ENCODE data around the gene ADAM10.

ADAM10 gene

GRCh38 chr15:58665672-58666071 is 83.8 kb downstream of the ADAM10 start:
- no peak for DNase-seq (ENCODE audit: low read depth)

GRCh38 chr15:58650102-58650501 is 99.4 kb downstream of the ADAM10 start:
- Histone ChIP-seq H3K9me3 (ENCODE audit: control insufficient read depth, low read length) (no peaks in the 10 kb centered on the region), H3K4me1 (ENCODE audit: control insufficient read depth, insufficient read depth, low read length) (no peaks in the 10 kb centered on the region), H3K9ac (ENCODE audit: low read length) (no peak overlapping the region), H3K36me3 (ENCODE audit: control insufficient read depth, insufficient read depth, low read length, severe bottlenecking) (peaks cover 23% of the 10 kb centered on the region), H3K4me3 (ENCODE audit: low read length) (no peak overlapping the region), H3K27me3 (replicated peaks; ENCODE audit: control insufficient read depth, insufficient read depth, low read length) (no peaks in the 10 kb centered on the region)
- no peak for DNase-seq (ENCODE audit: low read depth)

More at GRCh38 chr15:58665672-58666071, 83.8 kb downstream of the ADAM10 start:
- H3K9me3 ChIP-seq (ENCODE audit: control insufficient read depth, low read length): no peaks in the 10 kb centered on the region
- peaks cover 9% of the 10 kb centered on the region for H3K4me1 ChIP-seq (ENCODE audit: control insufficient read depth, insufficient read depth, low read length)
- H3K27me3 ChIP-seq (replicated peaks; ENCODE audit: control insufficient read depth, insufficient read depth, low read length): no peaks in the 10 kb centered on the region
- no peak overlapping the region for H3K9ac ChIP-seq (ENCODE audit: low read length)
- H3K4me3 ChIP-seq (ENCODE audit: low read length): no peak overlapping the region
- peaks cover 44% of the 10 kb centered on the region for H3K36me3 ChIP-seq (ENCODE audit: control insufficient read depth, insufficient read depth, low read length, severe bottlenecking)

- Histone ChIP-seq H3K4me1 (ENCODE audit: control insufficient read depth, insufficient read depth, low read length) (no peaks in the 10 kb centered on the region), H3K27me3 (replicated peaks; ENCODE audit: control insufficient read depth, insufficient read depth, low read length) (no peaks in the 10 kb centered on the region), H3K9me3 (ENCODE audit: control insufficient read depth, low read length) (no peaks in the 10 kb centered on the region), H3K9ac (ENCODE audit: low read length) (no peak overlapping the region), H3K36me3 (ENCODE audit: control insufficient read depth, insufficient read depth, low read length, severe bottlenecking) (peaks cover 19% of the 10 kb centered on the region), H3K4me3 (ENCODE audit: low read length) (no peak overlapping the region)
- no peak for DNase-seq (ENCODE audit: low read depth)
These were observed 100.3 kb downstream of the ADAM10 start for GRCh38 chr15:58649175-58649574.

GRCh38 chr15:58643996-58644395 is 105.5 kb downstream of the ADAM10 start:
- no peaks in the 10 kb centered on the region for H3K27me3 ChIP-seq (replicated peaks; ENCODE audit: control insufficient read depth, insufficient read depth, low read length)
- no peak for DNase-seq (ENCODE audit: low read depth)
- peaks cover 57% of the 10 kb centered on the region for H3K36me3 ChIP-seq (ENCODE audit: control insufficient read depth, insufficient read depth, low read length, severe bottlenecking)
- H3K4me1 ChIP-seq (ENCODE audit: control insufficient read depth, insufficient read depth, low read length): no peaks in the 10 kb centered on the region
- no peak overlapping the region for H3K4me3 ChIP-seq (ENCODE audit: low read length)
- no peaks in the 10 kb centered on the region for H3K9me3 ChIP-seq (ENCODE audit: control insufficient read depth, low read length)
- no peak overlapping the region for H3K9ac ChIP-seq (ENCODE audit: low read length)

GRCh38 chr15:58641660-58642059 is 107.8 kb downstream of the ADAM10 start:
- Histone ChIP-seq H3K4me3 (ENCODE audit: low read length) (no peak overlapping the region), H3K9ac (ENCODE audit: low read length) (peak overlapping the region; percentile 6), H3K36me3 (ENCODE audit: control insufficient read depth, insufficient read depth, low read length, severe bottlenecking) (peaks cover 75% of the 10 kb centered on the region), H3K9me3 (ENCODE audit: control insufficient read depth, low read length) (no peaks in the 10 kb centered on the region), H3K4me1 (ENCODE audit: control insufficient read depth, insufficient read depth, low read length) (no peaks in the 10 kb centered on the region), H3K27me3 (replicated peaks; ENCODE audit: control insufficient read depth, insufficient read depth, low read length) (no peaks in the 10 kb centered on the region)
- DNase-seq (ENCODE audit: low read depth): no peak

- no peaks in the 10 kb centered on the region for H3K9me3 ChIP-seq (ENCODE audit: control insufficient read depth, low read length)
These were observed 109.5 kb downstream of the ADAM10 start for GRCh38 chr15:58639992-58640391.

GRCh38 chr15:58639002-58639756 is 110.3 kb downstream of the ADAM10 start:
- Histone ChIP-seq H3K4me3 (ENCODE audit: low read length) (no peak overlapping the region), H3K9me3 (ENCODE audit: control insufficient read depth, low read length) (no peaks in the 10 kb centered on the region), H3K4me1 (ENCODE audit: control insufficient read depth, insufficient read depth, low read length) (no peaks in the 10 kb centered on the region), H3K27me3 (replicated peaks; ENCODE audit: control insufficient read depth, insufficient read depth, low read length) (no peaks in the 10 kb centered on the region), H3K36me3 (ENCODE audit: control insufficient read depth, insufficient read depth, low read length, severe bottlenecking) (peaks cover 74% of the 10 kb centered on the region), H3K9ac (ENCODE audit: low read length) (no peak overlapping the region)
- no peak for DNase-seq (ENCODE audit: low read depth)

More at GRCh38 chr15:58639992-58640391, 109.5 kb downstream of the ADAM10 start:
- Histone ChIP-seq H3K4me1 (ENCODE audit: control insufficient read depth, insufficient read depth, low read length) (no peaks in the 10 kb centered on the region), H3K9ac (ENCODE audit: low read length) (no peak overlapping the region), H3K27me3 (replicated peaks; ENCODE audit: control insufficient read depth, insufficient read depth, low read length) (no peaks in the 10 kb centered on the region), H3K36me3 (ENCODE audit: control insufficient read depth, insufficient read depth, low read length, severe bottlenecking) (peaks cover 79% of the 10 kb centered on the region), H3K4me3 (ENCODE audit: low read length) (no peak overlapping the region)
- DNase-seq (ENCODE audit: low read depth): no peak

- Histone ChIP-seq H3K36me3 (ENCODE audit: control insufficient read depth, insufficient read depth, low read length, severe bottlenecking) (peaks cover 18% of the 10 kb centered on the region), H3K9me3 (ENCODE audit: control insufficient read depth, low read length) (no peaks in the 10 kb centered on the region), H3K9ac (ENCODE audit: low read length) (no peak overlapping the region), H3K27me3 (replicated peaks; ENCODE audit: control insufficient read depth, insufficient read depth, low read length) (no peaks in the 10 kb centered on the region), H3K4me3 (ENCODE audit: low read length) (no peak overlapping the region), H3K4me1 (ENCODE audit: control insufficient read depth, insufficient read depth, low read length) (peaks cover 16% of the 10 kb centered on the region)
- peak; percentile 59 for DNase-seq (ENCODE audit: low read depth)
These were observed 116.7 kb downstream of the ADAM10 start for GRCh38 chr15:58632789-58633188.

- Histone ChIP-seq H3K27me3 (replicated peaks; ENCODE audit: control insufficient read depth, insufficient read depth, low read length) (no peaks in the 10 kb centered on the region), H3K9ac (ENCODE audit: low read length) (no peak overlapping the region), H3K4me1 (ENCODE audit: control insufficient read depth, insufficient read depth, low read length) (peaks cover 24% of the 10 kb centered on the region), H3K36me3 (ENCODE audit: control insufficient read depth, insufficient read depth, low read length, severe bottlenecking) (peaks cover 15% of the 10 kb centered on the region), H3K9me3 (ENCODE audit: control insufficient read depth, low read length) (no peaks in the 10 kb centered on the region), H3K4me3 (ENCODE audit: low read length) (no peak overlapping the region)
- DNase-seq (ENCODE audit: low read depth): no peak
These were observed 118.2 kb downstream of the ADAM10 start for GRCh38 chr15:58631319-58631718.

- H3K4me3 ChIP-seq (ENCODE audit: low read length): no peak overlapping the region
- no peaks in the 10 kb centered on the region for H3K9me3 ChIP-seq (ENCODE audit: control insufficient read depth, low read length)
- H3K27me3 ChIP-seq (replicated peaks; ENCODE audit: control insufficient read depth, insufficient read depth, low read length): no peaks in the 10 kb centered on the region
- DNase-seq (ENCODE audit: low read depth): no peak
- H3K9ac ChIP-seq (ENCODE audit: low read length): no peak overlapping the region
- H3K4me1 ChIP-seq (ENCODE audit: control insufficient read depth, insufficient read depth, low read length): peaks cover 24% of the 10 kb centered on the region
- H3K36me3 ChIP-seq (ENCODE audit: control insufficient read depth, insufficient read depth, low read length, severe bottlenecking): peaks cover 23% of the 10 kb centered on the region
These were observed 119.9 kb downstream of the ADAM10 start for GRCh38 chr15:58629625-58630024.

- Histone ChIP-seq H3K27me3 (replicated peaks; ENCODE audit: control insufficient read depth, insufficient read depth, low read length) (no peaks in the 10 kb centered on the region), H3K9me3 (ENCODE audit: control insufficient read depth, low read length) (no peaks in the 10 kb centered on the region), H3K4me1 (ENCODE audit: control insufficient read depth, insufficient read depth, low read length) (peaks cover 24% of the 10 kb centered on the region), H3K4me3 (ENCODE audit: low read length) (peak overlapping the region; percentile 82), H3K36me3 (ENCODE audit: control insufficient read depth, insufficient read depth, low read length, severe bottlenecking) (peaks cover 23% of the 10 kb centered on the region), H3K9ac (ENCODE audit: low read length) (peak overlapping the region; percentile 87)
- DNase-seq (ENCODE audit: low read depth): peak; percentile 46
These were observed 121.1 kb downstream of the ADAM10 start for GRCh38 chr15:58628206-58628947.
